H9 (cell line): ENCODE measurements around the gene TM9SF2. TPM values are rescaled to one million over a fixed set of nuclear protein-coding genes. Genes with fewer than 3 reads are reported as not detected.

Experiments used
- DNase-seq: peaks from one replicate; pipeline ENCODE4 v3.0.0-alpha.2; 2017
- H2AFZ ChIP-seq: one replicate; pipeline ENCODE4 v1.6.1; 2013; ENCODE audit warnings: mild to moderate bottlenecking, low read length, control low read depth, moderate library complexity
- H2AK5ac ChIP-seq: 2 replicates; pipeline ENCODE4 v1.6.1; 2013; ENCODE audit warnings: low read length, control low read depth, mixed read lengths; ENCODE audit not compliant: insufficient read length
- H2BK120ac ChIP-seq: one replicate; pipeline ENCODE4 v1.6.1; 2013; ENCODE audit warnings: low read depth, mild to moderate bottlenecking, low read length, control low read depth, inconsistent platforms; ENCODE audit not compliant: poor library complexity, severe bottlenecking
- H2BK12ac ChIP-seq: 2 replicates; pipeline ENCODE4 v1.6.1; 2013; ENCODE audit warnings: low read length, control low read depth, mixed read lengths, low read depth; ENCODE audit not compliant: insufficient read length
- H2BK15ac ChIP-seq: 2 replicates; pipeline ENCODE4 v1.6.1; 2013; ENCODE audit warnings: low read depth, low read length, control low read depth
- H2BK20ac ChIP-seq: one replicate; pipeline ENCODE4 v1.6.1; 2013; ENCODE audit warnings: low read depth, mild to moderate bottlenecking, low read length, control low read depth, inconsistent platforms; ENCODE audit not compliant: poor library complexity, severe bottlenecking
- H2BK5ac ChIP-seq: 2 replicates; pipeline ENCODE4 v1.6.1; 2013; ENCODE audit warnings: low read length, control low read depth, mixed read lengths; ENCODE audit not compliant: insufficient read length
- H3K14ac ChIP-seq: 2 replicates; pipeline ENCODE4 v1.6.1; 2013; ENCODE audit warnings: low read length, control low read depth; ENCODE audit not compliant: insufficient read depth
- H3K18ac ChIP-seq: 2 replicates; pipeline ENCODE4 v1.6.1; 2013; ENCODE audit warnings: low read depth, mild to moderate bottlenecking, mixed read lengths, low read length, control low read depth; ENCODE audit not compliant: insufficient read length
- H3K23ac ChIP-seq: 2 replicates; pipeline ENCODE4 v1.6.1; 2013; ENCODE audit warnings: low read length, control low read depth, mixed read lengths, low read depth; ENCODE audit not compliant: insufficient read length
- H3K23me2 ChIP-seq: 2 replicates; pipeline ENCODE4 v1.6.1; 2013; ENCODE audit warnings: low read depth, mild to moderate bottlenecking, mixed read lengths, low read length, control low read depth; ENCODE audit not compliant: insufficient read length, poor library complexity, severe bottlenecking
- H3K27ac ChIP-seq: 2 replicates; pipeline ENCODE4 v1.5.1; 2013; ENCODE audit warnings: low read length, control low read depth, mixed read lengths, low read depth; ENCODE audit not compliant: insufficient read length
- H3K27me3 ChIP-seq: 2 replicates; pipeline ENCODE4 v1.6.1; 2013; ENCODE audit warnings: low read length, control low read depth, inconsistent platforms; ENCODE audit not compliant: insufficient read depth
- H3K4ac ChIP-seq: 2 replicates; pipeline ENCODE4 v1.6.1; 2013; ENCODE audit warnings: low read depth, mild to moderate bottlenecking, control low read depth, inconsistent platforms, low read length, moderate library complexity
- H3K4me1 ChIP-seq: 2 replicates; pipeline ENCODE4 v1.6.1; 2013; ENCODE audit warnings: low read length, control low read depth, inconsistent platforms; ENCODE audit not compliant: insufficient read depth
- H3K4me2 ChIP-seq: 2 replicates; pipeline ENCODE4 v1.6.1; 2013; ENCODE audit warnings: low read length, control low read depth, mixed read lengths; ENCODE audit not compliant: insufficient read length, insufficient read depth
- H3K56ac ChIP-seq: 2 replicates; pipeline ENCODE4 v1.6.1; 2013; ENCODE audit warnings: low read depth, mild to moderate bottlenecking, mixed read lengths, low read length, control low read depth; ENCODE audit not compliant: insufficient read length
- H3K79me1 ChIP-seq: 2 replicates; pipeline ENCODE4 v1.6.1; 2013; ENCODE audit warnings: low read depth, mild to moderate bottlenecking, moderate library complexity, low read length, control low read depth, inconsistent platforms; ENCODE audit not compliant: insufficient read depth, poor library complexity, severe bottlenecking
- H3K79me2 ChIP-seq: 2 replicates; pipeline ENCODE4 v1.6.1; 2013; ENCODE audit warnings: low read length, control low read depth, inconsistent platforms; ENCODE audit not compliant: insufficient read depth
- H3K9ac ChIP-seq: 2 replicates; pipeline ENCODE4 v1.6.1; 2013; ENCODE audit warnings: low read length, control low read depth, mixed read lengths; ENCODE audit not compliant: insufficient read length; ENCODE audit errors: extremely low read depth
- H3K9me3 ChIP-seq: one replicate; pipeline ENCODE4 v1.6.1; 2013; ENCODE audit warnings: low read depth, low read length, inconsistent platforms; ENCODE audit not compliant: control insufficient read depth
- H3T11ph ChIP-seq: one replicate; pipeline ENCODE4 v1.6.1; 2013; ENCODE audit warnings: mild to moderate bottlenecking, low read length, control low read depth, inconsistent platforms
- H4K20me1 ChIP-seq: one replicate; pipeline ENCODE4 v1.6.1; 2013; ENCODE audit not compliant: control insufficient read depth, insufficient read length, insufficient read depth
- H4K5ac ChIP-seq: 2 replicates; pipeline ENCODE4 v1.6.1; 2013; ENCODE audit warnings: low read depth, mild to moderate bottlenecking, mixed read lengths, low read length, control low read depth; ENCODE audit not compliant: insufficient read length
- H4K8ac ChIP-seq: replicated peaks from 2 replicates; pipeline ENCODE4 v1.6.1; 2013; ENCODE audit warnings: low read length, control low read depth, mixed read lengths, low read depth; ENCODE audit not compliant: insufficient read length
- H4K91ac ChIP-seq: 2 replicates; pipeline ENCODE4 v1.6.1; 2013; ENCODE audit warnings: low read depth, mild to moderate bottlenecking, moderate library complexity, mixed read lengths, low read length, control low read depth; ENCODE audit not compliant: insufficient read length
- H3K27ac Mint-ChIP-seq, 3 experiments: 2 replicates in 2 of 3; 3 replicates in 1 of 3; pipeline ENCODE4 v1.8.0; 2020 to 2021; ENCODE audit warnings: mixed read lengths in 3 of 3, mild to moderate bottlenecking in 1 of 3, moderate library complexity in 1 of 3
- H3K27me3 Mint-ChIP-seq: 2 replicates; pipeline ENCODE4 v1.8.0; 2021; ENCODE audit warnings: low read depth, mild to moderate bottlenecking, moderate library complexity, mixed read lengths
- H3K36me3 Mint-ChIP-seq, 3 experiments: 2 replicates in 2 of 3; 3 replicates in 1 of 3; pipeline ENCODE4 v1.8.0; 2020 to 2021; ENCODE audit warnings: low read depth in 3 of 3, mixed read lengths in 3 of 3; ENCODE audit not compliant: insufficient read depth in 1 of 3
- H3K4me1 Mint-ChIP-seq, 2 experiments: 2 replicates each; pipeline ENCODE4 v1.8.0; 2020; ENCODE audit warnings: mixed read lengths in 2 of 2
- H3K4me3 Mint-ChIP-seq, 2 experiments: 2 replicates in 1 of 2; 3 replicates in 1 of 2; pipeline ENCODE4 v1.8.0; 2020 to 2021; ENCODE audit warnings: mild to moderate bottlenecking in 2 of 2, mixed read lengths in 2 of 2, moderate library complexity in 1 of 2
- H3K9me3 Mint-ChIP-seq, 2 experiments: 2 replicates in 1 of 2; 3 replicates in 1 of 2; pipeline ENCODE4 v1.8.0; 2020; ENCODE audit warnings: mild to moderate bottlenecking in 2 of 2, mixed read lengths in 2 of 2, moderate library complexity in 1 of 2
- CTCF ChIP-seq: fragments of 200-600 bp; sonication (generic); conservative IDR thresholded peaks from 3 replicates; pipeline ENCODE4 v1.8.0; 2021; ENCODE audit warnings: antibody characterized with exemption, mild to moderate bottlenecking
- WGBS: extraction: QIAGEN DNeasy Blood & Tissue Kit; methylation state at CpG from one replicate; pipeline ENCODE4 v1.1.7; 2013; ENCODE audit warnings: missing lambda C conversion rate, low lambda C conversion rate, mixed read lengths; ENCODE audit not compliant: insufficient read length; ENCODE audit errors: extremely low coverage; 5-methylcytosine and 5-hydroxymethylcytosine counted together
- total RNA-seq: library from RNA; stranded (reverse); gene quantifications from 2 replicates; pipeline ENCODE4 v1.2.1, GENCODE V29; 2021

The TM9SF2 gene
- total RNA-seq, 1 experiment from 2014 or later, result 86.1 TPM

GRCh38 chr13:99605420-99606323 lies 104.4 kb downstream of the TM9SF2 start:
- no peak overlapping the region for H3K56ac ChIP-seq
- H3K36me3 Mint-ChIP-seq, result peaks cover 2 to 8% (median 3%) of the 10 kb centered on the region in 3 experiments; a peak in 4 of 7 replicates
- H3K18ac ChIP-seq, result no peak overlapping the region
- H3K27me3 Mint-ChIP-seq, result no peaks in the 10 kb centered on the region
- H4K5ac ChIP-seq, result no peak overlapping the region
- H3K4me1 ChIP-seq, result peaks cover 5% of the 10 kb centered on the region
- H4K20me1 ChIP-seq, result no peaks in the 10 kb centered on the region
- H2BK5ac ChIP-seq, result no peak overlapping the region
- no peak overlapping the region for H4K91ac ChIP-seq
- H2BK120ac ChIP-seq, result no peak overlapping the region
- peak overlapping the region; percentile 79 for H3K4me2 ChIP-seq
- peaks cover 11% of the 10 kb centered on the region for H3K23me2 ChIP-seq
- no peak overlapping the region for H4K8ac ChIP-seq
- no peak overlapping the region for H3K23ac ChIP-seq
- H3K79me2 ChIP-seq, result no peaks in the 10 kb centered on the region
- peak; percentile 52 for TF ChIP-seq CTCF
- no peak overlapping the region for H3K27ac ChIP-seq
- no peaks in the 10 kb centered on the region for H3K9me3 Mint-ChIP-seq
- peak overlapping the region; percentile 71 to 79 for H3K4me3 Mint-ChIP-seq
- H3K27ac Mint-ChIP-seq, result peak overlapping the region in 1 of 3 experiments; percentile 4; a peak in 1 of 7 replicates
- H3T11ph ChIP-seq, result no peak overlapping the region
- no peak overlapping the region for H2AFZ ChIP-seq
- H2BK15ac ChIP-seq, result no peak overlapping the region
- no peaks in the 10 kb centered on the region for H3K79me1 ChIP-seq
- H3K27me3 ChIP-seq, result no peaks in the 10 kb centered on the region
- no peak overlapping the region for H2BK20ac ChIP-seq
- peaks cover 29 to 32% of the 10 kb centered on the region in 2 experiments for H3K4me1 Mint-ChIP-seq
- DNase-seq, result peak; percentile 80
- H3K14ac ChIP-seq, result no peak overlapping the region
- H2AK5ac ChIP-seq, result no peak overlapping the region
- no peaks in the 10 kb centered on the region for H3K9me3 ChIP-seq
- no peak overlapping the region for H3K4ac ChIP-seq
- WGBS, result no CpG with 5 or more reads among the region's 18 CpGs
- H3K9ac ChIP-seq, result no peak overlapping the region
- no peak overlapping the region for H2BK12ac ChIP-seq
